HT1080 (cell line): ENCODE results near the gene ITFG1. TPM values are rescaled to one million over a fixed set of nuclear protein-coding genes. Genes with fewer than 3 reads are reported as not detected.
A peak's percentile ranks its signal among the peaks of the same experiment; 100 is the strongest.
"Not testable (repeated sequence)": the region's sequence is repeated elsewhere in the genome, so short reads cannot be mapped to it uniquely, and the experiment has no call there.

Source experiments
- DNase-seq: peaks from one replicate; pipeline ENCODE4 v3.0.0-alpha.2; 2015; ENCODE audit warnings: low read depth
- total RNA-seq: library from RNA; depleted of rRNA; stranded (reverse); fragments of >200 nt; shearing (Covaris generic); gene quantifications from 2 replicates; pipeline ENCODE4 v1.2.3, GENCODE V29; 2014

The ITFG1 gene
- total RNA-seq, 1 experiment from 2014 or later, result 34.4 TPM

DNA sequence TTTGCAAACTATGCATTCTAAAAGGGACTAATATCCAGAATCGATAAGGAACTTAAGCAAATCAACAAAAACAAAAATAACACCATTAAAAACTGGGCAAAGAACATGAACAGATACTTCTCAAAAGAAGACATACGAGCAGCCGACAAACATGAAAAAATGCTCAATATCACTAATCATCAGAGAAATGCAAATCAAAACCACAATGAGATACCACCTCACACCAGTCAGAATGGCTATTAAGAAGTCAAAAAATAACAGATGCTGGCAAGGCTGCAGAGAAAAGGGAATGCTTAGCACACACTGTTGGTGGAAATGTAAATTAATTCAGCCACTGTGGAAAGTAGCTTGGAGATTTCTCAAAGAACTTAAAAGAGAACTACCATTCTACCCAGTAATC is 130.3 kb downstream of the ITFG1 start:
- DNase-seq, result not testable (repeated sequence)

DNA sequence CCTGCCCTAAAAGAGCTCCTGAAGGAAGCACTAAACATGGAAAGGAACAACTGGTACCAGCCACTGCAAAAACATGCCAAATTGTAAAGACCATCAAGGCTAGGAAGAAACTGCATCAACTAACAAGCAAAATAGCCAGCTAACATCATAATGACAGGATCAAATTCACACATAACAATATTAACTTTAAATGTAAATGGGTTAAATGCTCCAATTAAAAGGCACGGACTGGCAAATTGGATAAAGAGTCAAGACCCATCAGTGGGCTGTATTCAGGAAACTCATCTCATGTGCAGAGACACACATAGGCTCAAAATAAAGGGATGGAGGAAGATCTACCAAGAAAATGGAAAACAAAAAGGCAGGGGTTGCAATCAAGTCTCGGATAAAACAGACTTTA is 136.6 kb downstream of the ITFG1 start:
- DNase-seq, result not testable (repeated sequence)

DNA sequence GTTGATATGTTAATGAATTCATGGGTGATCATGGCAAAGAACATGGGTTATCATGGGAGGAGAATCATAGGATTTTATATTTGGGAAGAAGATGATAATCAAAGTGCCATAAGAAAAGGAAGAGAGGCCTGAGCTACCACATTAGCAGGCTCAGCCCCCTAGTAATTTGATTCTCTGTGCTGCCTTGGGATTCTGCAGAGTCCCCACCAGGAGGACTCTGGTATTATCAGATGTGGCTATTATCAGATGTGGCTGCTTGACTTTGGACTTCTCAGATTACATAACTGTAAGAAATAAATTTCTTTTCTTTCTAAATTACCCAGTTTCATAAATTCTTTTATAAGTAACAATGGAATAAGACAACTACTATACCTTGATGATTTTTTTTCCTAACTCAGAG is 137.6 kb downstream of the ITFG1 start:
- no peak for DNase-seq

DNA sequence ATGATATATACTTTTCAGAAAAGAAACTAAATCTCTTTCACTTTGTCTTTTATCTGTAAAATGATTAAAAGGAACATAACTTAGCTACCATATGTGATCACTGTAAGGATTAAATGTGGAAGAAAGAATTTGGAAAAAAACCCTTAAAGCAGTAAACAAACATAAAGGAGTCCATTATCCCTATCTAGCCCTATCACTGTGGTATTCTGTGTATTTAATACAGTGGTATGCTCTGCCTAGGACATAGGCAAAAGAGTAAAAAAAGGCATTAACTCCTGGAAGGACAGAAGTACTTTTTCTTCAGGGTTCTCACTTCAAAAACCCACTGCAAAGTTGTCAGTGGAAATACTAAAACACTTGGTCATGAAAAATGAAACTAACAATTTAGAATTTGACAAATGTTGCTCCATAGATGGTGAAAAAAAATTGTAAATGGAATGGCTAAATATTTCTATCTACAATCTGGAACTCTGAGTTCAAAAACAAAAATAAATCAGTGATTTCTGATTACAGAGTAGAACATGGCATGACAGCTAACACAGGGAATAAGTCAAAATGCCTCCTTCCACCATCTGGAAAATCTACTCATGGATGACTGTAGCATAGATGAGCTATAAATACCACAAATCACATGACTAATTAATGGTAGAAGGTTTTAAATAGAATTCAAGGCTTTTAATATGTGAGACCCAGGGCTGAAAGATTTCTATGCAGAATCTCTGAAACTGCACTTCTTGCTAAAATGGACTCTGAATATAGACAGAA is 140.1 kb downstream of the ITFG1 start:
- DNase-seq, result no peak

DNA sequence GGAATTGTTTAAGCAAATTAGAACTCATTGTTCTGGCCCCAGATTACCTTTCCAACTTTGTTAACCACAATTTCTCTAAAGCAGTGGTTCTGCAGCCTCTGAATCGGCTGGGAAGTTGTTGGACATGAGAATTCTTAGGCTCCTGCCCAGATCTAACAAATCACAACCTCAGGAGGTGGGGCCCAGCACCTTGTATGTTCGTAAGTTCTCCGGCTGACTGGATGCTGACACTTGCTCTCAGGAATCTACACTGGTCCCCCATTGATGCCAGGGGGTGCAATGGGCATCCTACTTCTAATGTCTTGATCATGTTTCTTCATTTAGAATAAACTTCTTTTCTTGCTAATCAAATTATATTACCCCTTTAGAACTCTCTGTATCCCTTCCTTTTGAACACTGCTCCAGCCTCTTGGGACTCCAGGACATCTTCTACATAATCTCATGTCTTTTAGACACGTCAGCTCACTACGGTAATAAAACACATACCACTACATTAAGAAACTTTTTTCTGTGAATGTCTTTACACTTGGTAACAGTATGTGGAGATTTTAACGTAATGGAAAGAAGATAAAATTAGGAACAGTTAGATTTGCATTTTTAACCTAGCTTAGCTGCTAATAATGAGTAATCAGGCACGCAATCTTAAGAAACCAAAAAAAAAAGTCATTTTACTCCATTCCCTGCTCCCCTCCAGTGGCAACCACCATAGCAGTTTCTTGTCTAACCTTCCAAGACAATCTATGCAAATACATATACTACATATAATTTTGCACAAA is 143.2 kb downstream of the ITFG1 start:
- no peak for DNase-seq

DNA sequence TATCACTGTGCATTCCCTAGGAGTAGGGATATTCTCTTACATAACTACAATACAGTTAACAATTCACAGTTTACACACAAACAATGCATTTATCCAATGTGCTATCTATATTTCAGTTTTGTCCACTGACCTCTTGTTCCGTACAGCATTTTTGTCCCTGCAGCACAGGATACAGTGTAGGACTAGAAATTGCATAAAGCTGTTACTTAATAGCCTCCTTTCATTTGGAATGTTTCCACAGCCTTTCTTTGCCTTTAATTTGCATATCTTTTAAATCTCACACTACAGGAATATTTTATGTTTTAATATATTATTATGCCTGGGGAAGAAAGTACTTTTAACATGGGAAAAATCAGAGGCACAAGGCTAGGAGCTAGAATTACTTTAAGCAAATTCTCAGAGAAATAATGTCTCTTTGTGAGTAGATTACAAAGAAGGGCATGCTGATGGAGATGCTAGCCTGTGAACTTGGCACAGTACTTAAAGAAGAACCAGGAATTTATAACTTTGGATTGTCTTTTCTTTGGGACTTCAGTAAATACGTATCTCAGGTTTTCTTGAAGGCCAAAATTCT is 144.3 kb downstream of the ITFG1 start:
- DNase-seq, result no peak

DNA sequence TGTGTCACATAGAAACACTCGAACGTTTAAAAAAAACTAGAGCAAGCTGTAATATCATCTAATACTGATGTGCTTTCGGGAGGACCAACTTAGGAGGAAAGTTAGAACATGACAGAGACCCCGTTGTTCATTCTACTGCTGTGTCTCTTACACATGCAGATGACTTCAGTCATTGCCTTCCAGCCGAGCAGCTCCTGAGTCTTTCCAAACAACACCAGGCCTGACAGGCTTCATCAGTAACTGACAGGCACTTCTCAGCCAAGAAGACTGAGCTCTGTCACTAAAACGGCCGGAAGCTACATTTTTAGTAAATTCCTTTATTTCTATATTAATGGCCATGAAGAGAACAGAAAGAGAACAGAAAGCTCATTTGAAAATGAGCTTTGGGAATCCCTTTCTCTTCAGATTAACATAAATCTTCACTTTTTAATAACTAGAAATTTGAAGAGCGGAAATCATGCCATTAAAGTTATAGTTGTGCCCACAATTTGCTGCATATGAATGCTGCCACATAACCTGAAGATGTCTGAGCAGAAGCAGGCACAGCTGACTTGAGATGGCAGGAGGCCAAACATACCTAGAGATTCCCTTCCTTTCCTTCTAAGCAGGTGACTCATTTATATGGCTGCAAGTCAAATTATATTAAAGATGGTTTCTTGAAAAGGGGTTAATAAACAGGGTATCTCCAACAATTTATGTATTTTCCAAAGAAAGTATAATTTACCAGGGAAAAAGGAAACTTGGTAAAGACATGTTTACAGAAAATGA is 148.9 kb downstream of the ITFG1 start:
- peak; percentile 50 for DNase-seq

DNA sequence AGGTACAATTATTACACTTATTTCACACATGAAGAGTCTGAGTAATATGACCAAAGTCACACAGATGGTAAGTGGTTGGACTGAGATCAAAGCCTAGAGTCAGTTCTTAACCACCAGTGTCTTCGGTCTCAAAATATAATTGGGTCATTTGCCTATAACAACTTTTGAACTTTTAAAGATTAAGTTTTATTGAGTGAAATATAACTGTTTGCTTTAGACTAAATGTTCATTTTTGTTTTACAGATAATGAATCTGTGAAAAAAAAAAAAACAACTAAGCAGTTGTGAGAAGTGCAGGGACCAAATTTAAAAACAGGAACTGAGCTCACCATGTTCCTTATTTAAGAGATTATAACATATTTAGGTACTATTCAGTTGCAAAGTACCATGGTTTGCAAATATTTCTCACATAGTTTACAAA is 150.1 kb downstream of the ITFG1 start:
- no peak for DNase-seq

DNA sequence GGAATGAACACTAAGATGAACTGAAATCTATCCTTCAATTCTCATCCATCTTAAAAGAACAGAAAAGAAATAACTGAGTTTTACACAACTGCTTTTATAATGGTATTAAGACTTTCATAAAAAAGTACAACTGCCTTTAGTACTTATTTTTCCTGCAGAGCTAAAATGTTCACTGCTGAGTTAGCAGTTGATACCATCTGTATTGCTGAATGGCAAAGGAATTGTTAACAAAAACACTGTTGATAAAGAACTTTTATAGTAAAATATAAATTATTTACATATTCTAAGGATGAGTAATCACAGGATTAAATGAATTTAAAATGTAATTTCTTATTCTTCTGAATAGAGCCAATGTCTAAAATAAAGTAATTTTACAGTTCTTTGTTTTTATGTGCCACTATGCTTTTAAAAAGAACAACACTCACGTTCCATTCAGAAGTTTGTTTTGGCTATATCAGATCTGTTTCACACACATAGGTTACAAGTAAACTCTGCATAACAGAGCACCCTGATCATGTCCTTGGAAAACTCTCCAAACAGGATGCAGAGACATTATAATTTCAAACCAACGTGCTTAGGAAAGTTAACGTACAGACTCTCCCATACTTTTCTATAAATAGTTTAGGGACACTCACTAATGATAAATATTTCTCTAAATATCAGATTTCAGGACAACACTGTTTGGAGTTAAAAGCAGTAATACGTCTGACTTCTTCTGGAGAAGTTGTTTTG is 151.1 kb downstream of the ITFG1 start:
- DNase-seq, result no peak

DNA sequence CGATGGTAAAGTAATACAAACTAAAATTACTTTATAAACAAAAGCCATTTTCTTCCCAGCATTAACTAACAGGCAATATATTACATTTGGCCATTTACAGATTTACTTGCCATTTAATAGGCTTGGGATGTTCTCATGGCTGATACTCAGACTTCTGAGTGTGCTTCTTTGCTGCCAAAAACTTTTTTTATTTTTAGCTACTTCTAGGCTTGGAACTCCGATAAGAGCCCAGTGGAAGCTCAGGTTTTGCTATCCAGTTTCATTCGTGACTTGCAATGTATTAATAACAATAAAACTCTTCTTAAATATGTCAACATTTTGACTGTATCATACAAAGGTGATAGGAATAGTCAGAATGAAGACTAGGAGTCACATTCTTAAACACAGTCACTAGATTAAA is 152.3 kb downstream of the ITFG1 start:
- DNase-seq, result no peak

DNA sequence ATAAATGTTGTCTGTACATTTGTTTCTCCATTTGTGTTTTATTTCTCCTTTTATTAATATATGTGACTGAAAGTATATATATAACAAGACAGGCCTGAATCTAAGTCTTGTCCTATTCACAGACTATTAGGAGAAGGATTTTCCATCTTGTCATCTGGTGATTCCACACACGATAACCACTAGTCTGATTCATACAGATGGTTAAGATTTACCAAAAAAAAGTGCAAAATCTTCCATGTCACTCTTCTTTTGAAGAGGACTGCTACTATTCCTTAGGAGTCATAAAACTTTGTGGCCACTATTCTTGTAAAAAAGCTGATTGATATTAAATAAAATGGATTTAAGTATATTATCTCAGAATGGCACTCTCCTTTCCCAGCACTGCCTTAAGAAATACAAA is 156.3 kb downstream of the ITFG1 start:
- no peak for DNase-seq

DNA sequence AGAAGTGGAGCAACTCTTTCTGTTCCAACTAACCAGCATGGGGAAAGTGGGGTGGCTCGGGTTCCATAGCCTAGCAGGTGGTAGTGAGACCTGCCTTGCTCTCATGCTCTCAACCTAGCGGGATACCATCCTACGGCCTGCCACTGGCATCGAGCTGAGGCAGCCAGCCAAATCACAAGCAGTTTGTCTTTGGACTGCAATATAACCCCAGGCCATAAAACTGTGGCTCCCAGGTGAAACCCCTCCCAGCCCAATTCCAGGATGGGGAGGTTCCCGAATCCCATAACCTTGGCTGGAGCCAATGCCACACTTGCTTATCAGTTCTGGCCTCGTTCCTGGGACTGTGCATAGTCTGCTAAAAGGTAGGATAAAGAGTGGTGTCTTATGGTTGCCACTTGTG is 161.3 kb downstream of the ITFG1 start:
- no peak for DNase-seq

DNA sequence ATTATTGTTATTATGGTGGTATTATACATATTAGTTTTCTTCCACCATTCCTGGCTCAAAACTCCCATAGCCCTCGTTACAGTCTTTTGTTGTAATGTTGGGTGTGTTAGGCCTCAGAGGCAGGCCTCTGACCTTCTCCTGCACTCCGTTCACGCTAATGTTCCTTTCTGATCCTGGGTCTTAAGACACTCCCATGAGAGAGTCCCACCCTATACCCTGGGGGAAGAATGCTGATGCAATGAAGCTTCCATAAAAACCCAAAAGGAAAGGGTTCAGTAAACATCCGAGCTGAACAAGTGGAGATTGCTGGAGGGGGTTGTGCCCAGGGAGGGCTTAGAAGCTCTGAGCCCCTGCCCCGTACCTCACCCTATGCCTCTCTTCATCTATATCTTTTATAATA is 175.9 kb downstream of the ITFG1 start:
- DNase-seq, result no peak

DNA sequence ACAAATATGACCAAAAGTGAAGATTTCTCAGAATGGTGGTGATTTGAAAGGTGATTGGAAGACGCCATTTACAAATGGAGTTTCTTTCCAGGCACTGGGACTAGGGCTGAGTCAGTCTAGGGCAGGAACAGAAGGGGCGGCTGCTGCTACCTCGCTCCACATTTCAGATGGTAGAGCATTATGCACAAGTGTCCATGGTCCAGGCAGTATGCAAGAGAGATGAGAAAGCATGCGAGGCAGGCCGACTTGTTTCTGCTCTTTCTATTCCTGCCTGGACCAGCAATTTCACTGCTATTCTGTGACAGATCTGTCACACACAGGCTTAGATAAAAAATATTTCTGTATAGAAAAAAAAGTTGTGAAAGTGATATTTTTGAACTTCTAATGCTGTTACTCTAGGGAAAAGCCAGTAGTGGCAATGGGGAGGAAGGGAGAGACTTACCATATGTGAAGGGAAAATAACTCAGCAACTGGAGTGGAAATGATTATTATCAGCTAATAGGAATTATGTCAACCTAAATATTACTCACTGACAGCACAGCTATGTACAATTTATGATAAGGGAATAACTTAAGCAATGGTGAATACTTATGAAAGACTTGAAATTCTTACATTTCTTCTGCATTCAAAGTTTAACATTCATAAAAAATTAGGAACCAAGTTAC is 182.4 kb downstream of the ITFG1 start:
- no peak for DNase-seq

DNA sequence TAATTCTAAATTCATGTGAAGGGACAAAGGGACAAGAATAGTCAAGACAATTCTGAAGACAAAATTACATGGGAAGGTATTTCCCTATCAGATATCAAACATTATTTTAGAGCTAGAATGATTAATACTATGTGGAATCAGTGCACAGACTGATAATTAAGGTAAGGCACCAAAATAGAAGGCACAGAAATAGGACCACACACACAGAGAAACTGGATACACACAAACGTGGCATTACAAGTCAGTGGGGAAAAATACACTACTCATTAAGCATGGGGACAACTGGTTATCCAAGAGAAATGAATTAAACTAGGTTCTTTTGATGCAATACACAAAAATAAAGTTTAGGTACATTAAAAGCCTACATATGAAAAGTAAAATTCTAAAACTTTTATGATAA is 184.3 kb downstream of the ITFG1 start:
- DNase-seq, result no peak

DNA sequence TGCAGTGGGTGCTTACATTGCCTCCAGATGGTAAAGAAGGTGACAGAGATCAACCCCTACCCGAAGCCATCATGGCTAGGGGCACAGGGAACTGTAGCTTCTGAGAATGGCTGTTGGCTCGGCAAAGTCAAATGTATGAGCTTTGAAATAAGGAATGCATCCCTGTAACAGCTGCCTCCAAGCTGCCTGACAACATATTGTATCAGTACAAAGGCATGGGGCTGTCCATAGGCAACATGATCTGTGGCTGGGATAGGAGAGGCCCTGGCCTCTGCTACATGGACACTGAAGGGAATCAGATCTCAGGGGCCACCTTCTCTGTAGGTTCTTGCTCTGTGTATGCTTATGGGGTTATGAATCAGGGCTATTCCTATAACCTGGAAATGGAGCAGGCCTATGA is 197.9 kb downstream of the ITFG1 start:
- DNase-seq, result no peak

DNA sequence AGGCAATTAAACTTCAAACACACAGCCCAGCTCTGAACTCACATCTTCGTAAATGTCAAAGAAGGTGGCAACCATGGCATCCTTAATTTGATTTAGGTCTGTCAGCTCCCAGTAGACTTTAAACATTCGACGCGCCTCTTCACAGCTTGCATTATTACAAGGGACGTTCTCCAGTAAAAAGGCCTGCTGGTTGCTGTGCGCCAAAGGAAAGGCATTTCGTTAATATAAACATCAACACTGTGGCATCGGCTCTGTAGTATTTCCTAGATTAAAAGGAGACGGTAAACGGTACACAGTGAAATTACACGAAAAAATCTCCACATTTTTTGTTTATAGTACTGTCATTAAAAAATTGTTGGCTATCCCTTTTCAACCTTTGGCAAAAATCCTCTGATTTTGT is 200.4 kb downstream of the ITFG1 start:
- DNase-seq, result no peak

DNA sequence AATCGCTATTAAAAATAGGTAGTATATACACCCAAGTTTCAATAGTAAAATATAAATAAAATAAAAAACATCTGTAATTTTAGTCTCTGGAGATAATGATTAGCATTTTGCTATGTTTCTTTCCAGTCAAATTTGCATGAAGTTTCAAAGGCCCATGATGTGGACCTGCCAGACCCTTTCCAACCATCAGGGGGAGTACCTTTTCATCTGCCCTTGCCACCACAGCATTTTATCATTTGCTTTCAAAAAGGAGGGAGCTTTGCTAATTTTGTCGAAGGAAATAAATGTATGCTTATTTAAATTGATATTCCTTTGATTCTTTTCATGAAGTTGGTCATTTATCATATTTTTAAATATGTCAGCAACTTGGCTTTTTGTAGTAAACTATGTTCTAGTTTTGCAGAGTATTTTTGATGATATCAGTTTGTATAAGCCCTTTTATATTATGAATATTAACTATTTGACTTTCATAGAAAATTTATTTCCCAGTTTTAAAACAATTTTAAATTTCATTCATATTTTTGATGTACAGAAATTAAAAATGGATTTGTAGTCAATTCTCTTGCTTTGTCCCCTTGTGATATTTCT is 201.9 kb downstream of the ITFG1 start:
- DNase-seq, result peak; percentile 23

DNA sequence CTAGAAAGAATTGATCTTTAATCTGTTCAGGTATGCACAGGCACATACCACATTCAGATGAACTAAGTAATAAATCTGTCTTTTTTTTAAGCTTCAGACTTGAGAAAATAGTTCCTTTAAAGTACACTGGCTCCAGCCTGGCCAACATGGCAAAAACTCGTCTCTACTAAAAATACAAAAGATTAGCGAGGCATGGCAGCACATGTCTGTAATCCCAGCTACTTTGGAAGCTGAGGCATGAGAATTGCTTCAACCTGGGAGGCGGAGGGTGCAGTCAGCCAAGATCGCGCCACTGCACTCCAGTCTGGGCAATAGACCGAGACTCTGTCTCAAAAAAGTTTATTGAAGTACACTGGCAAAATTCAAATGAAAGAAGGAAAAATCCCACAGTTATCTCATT is 206.1 kb downstream of the ITFG1 start:
- no peak for DNase-seq

DNA sequence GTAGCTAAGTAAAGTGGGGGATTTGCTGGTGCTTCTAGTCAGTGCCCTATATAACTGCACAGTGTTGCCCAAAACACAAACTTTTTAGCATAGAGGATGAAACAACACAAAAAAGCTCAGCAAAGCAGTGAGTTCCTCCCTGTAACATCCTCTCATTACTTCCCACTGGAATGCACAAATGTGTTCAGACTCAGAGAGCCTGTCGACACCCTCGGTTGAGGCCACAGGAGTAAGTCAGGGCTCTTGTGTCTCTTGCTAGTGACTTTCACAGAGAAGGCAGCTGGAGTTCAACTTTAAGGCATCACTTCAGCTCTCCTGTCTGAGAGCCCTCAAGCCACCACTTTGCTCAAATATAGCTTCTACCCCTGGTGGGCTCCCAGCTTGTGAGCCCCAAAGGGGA is 209.9 kb downstream of the ITFG1 start:
- no peak for DNase-seq
